GM12872 (cell line): Measurements from ENCODE around the gene SLCO3A1.

Source experiments
- CTCF ChIP-seq: IDR thresholded peaks from 3 replicates; pipeline ENCODE4 v1.5.1; 2011; ENCODE audit warnings: low read depth, mild to moderate bottlenecking, low read length, moderate library complexity; ENCODE audit not compliant: insufficient read depth

SLCO3A1 gene

GRCh38 chr15:91946581-91947292 is 93.2 kb downstream of the SLCO3A1 start:
- no peak for TF ChIP-seq CTCF

- no peak for TF ChIP-seq CTCF
These were observed 93.8 kb downstream of the SLCO3A1 start for GRCh38 chr15:91947293-91947679.

GRCh38 chr15:91947683-91948608 is 94.4 kb downstream of the SLCO3A1 start:
- no peak for TF ChIP-seq CTCF

- TF ChIP-seq CTCF, result no peak
These were observed 95.9 kb downstream of the SLCO3A1 start for GRCh38 chr15:91949361-91949760.

- TF ChIP-seq CTCF, result no peak
These were observed 96.5 kb downstream of the SLCO3A1 start for GRCh38 chr15:91950054-91950453.

- no peak for TF ChIP-seq CTCF
These were observed 97.3 kb downstream of the SLCO3A1 start for GRCh38 chr15:91950631-91951329.

GRCh38 chr15:91952216-91952615 is 98.7 kb downstream of the SLCO3A1 start:
- TF ChIP-seq CTCF, result no peak
